ENCODE data around the gene DLGAP1. TPM values are rescaled to one million over a fixed set of nuclear protein-coding genes. Genes with fewer than 3 reads are reported as not detected.

DLGAP1 gene
- total and polyA plus RNA-seq, 2 of the 13 experiments (the other 11 are each of a cell fraction or from before 2014, with no cell fraction given): 0.01 TPM; not detected in 1

DNA sequence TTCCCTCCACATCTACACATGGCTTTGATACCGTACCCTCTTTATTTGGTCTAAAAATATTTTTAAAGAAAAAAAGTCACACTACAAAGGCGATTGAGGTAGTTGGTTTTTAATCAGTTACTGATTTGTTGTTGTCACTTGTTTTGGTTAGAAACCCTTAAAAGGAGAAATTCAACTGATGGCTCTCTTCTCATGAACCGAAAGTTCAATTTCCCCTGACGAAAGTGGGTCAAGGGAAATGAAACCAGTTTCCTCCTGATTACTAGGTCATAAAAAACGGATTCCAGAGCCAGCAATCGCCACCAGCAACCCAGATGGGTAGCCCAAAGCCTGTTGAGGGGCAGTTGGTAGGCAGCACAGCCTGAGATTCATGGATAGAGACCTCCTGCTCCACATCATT is 63.2 kb downstream of the DLGAP1 start:
- FAIRE-seq (no peak), ATAC-seq (no peak), DNase-seq (ENCODE audit: low spot score) (no peak)
- H3K4me3 ChIP-seq (replicated peaks in 1 of 3; ENCODE audit: insufficient read depth in 1 of 3, low read depth in 2 of 3, low read length in 3 of 3): no peak overlapping the region
- H3K4me1 ChIP-seq (ENCODE audit: insufficient read depth, low read length): no peaks in the 10 kb centered on the region
- no peak overlapping the region for H3K9ac ChIP-seq (ENCODE audit: insufficient read depth, low read depth, low read length)
- no peaks in the 10 kb centered on the region for H3K9me3 ChIP-seq (ENCODE audit: low read length)
- no peaks in the 10 kb centered on the region for H3K36me3 ChIP-seq (replicated peaks in 1 of 2; ENCODE audit: control insufficient read depth in 1 of 2, insufficient read depth in 2 of 2, low read length in 2 of 2)
- no peaks in the 10 kb centered on the region for H4K20me1 ChIP-seq (ENCODE audit: insufficient read depth, low read length)
- in situ Hi-C loops (cut with HindIII; ENCODE audit: extremely low pct_ligation_motif_present, low pct_unique_long_range_greater_than_20kb): no loop called here
- WGBS (ENCODE audit: low lambda C conversion rate): 0% methylated on average over 6 of the region's 6 CpGs
- peaks cover 0 to 2% of the 10 kb centered on the region in 2 experiments; a peak in 2 of 5 replicates for H3K27me3 ChIP-seq (ENCODE audit: control insufficient read depth in 1 of 2, insufficient read depth in 2 of 2, low read length in 2 of 2)
- no peak for TF ChIP-seq MED13 (CRISPR knock-in tag; IDR thresholded peaks at IDR 0.05)
- TF ChIP-seq ZNF333 (CRISPR knock-in tag; IDR thresholded peaks at IDR 0.05; ENCODE audit: borderline replicate concordance): no peak
- TF ChIP-seq ZNF142 (CRISPR knock-in tag; IDR thresholded peaks at IDR 0.05): no peak
- TF ChIP-seq PHB2 (IDR thresholded peaks at IDR 0.05; ENCODE audit: partially characterized antibody): no peak
- H3K27ac ChIP-seq (ENCODE audit: extremely low read length, insufficient read depth, low read length): no peak overlapping the region
- no peak overlapping the region for H3K4me2 ChIP-seq (ENCODE audit: low read depth, low read length)
- ChIA-PET CTCF (ENCODE audit: low intra/inter-chr PET ratio, low total read pairs) (no interaction called here), POLR2A (no interaction called here)
- intact Hi-C loops (cut with micrococcal nuclease; ENCODE audit: unreplicated experiment): loop anchor here (10.0 kb wide), 1 partner anchor 377 kb away; no protein-coding TSS in a partner anchor
- no peaks in the 10 kb centered on the region for H3K79me2 ChIP-seq (ENCODE audit: insufficient read depth, low read length)
- H2AFZ ChIP-seq (ENCODE audit: low read length): no peak overlapping the region
- no TSS peak for BruUV-seq (replicated peaks)

Data from HepG2 (cell line).